Measurements from ENCODE around the gene OLFML2A. TPM values are rescaled to one million over a fixed set of nuclear protein-coding genes. Genes with fewer than 3 reads are reported as not detected.

Gene OLFML2A
- total and polyA plus RNA-seq, 2 of the 4 experiments (the other 2 are of a cell fraction) = 2.0 to 5.9 TPM

DNA sequence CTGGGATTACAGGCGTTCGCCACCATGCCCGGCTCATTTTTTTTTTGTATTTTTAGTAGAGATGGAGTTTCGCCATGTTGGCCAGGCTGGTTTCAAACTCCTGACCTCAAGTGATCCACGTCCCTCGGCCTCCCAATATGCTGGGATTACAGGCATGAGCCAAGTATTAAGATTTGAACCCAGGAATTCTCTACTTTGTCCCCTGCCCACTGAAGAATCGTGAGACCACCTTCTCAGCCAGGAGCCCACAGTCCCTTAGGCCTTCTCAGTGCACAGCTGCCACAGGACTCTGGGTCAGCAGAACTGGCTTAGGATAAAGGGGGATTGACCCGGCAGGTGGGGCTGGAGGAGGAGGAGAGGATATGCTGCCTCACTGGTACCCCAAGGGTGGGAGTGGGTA, 13.4 kb downstream of the OLFML2A start:
- H4K8ac ChIP-seq (ENCODE audit: low read depth in 2 of 2, low read length in 2 of 2) = no peak overlapping the region
- H3K79me1 ChIP-seq (ENCODE audit: low read depth in 1 of 2, low read length in 2 of 2) = no peaks in the 10 kb centered on the region
- no peak overlapping the region for H4K91ac ChIP-seq (ENCODE audit: insufficient read depth, low read depth, low read length)
- DNase-seq (no peak), ATAC-seq (ENCODE audit: low read depth) (no peak)
- H3K18ac ChIP-seq (ENCODE audit: low read depth, low read length) = no peak overlapping the region
- H2BK15ac ChIP-seq (ENCODE audit: low read depth, low read length) = no peak overlapping the region
- H4K20me1 ChIP-seq (ENCODE audit: insufficient read depth, low read length) = no peaks in the 10 kb centered on the region
- no peak overlapping the region for H3K9ac ChIP-seq (ENCODE audit: low read depth, low read length)
- no peak overlapping the region for H2AFZ ChIP-seq (replicated peaks; ENCODE audit: low read length, poor library complexity)
- intact Hi-C loops (cut with micrococcal nuclease) = no loop called here
- no peak overlapping the region for H2AK5ac ChIP-seq (ENCODE audit: low read depth, low read length)
- BruUV-seq (replicated peaks) = no TSS peak
- no peaks in the 10 kb centered on the region for H3K27me3 ChIP-seq (ENCODE audit: control insufficient read depth, insufficient read depth, low read length)
- H2BK20ac ChIP-seq (ENCODE audit: low read depth, low read length) = no peak overlapping the region
- H2BK5ac ChIP-seq (ENCODE audit: low read depth, low read length, poor library complexity, severe bottlenecking) = no peak overlapping the region
- dilution Hi-C loops (cut with HindIII; ENCODE audit: low sequenced_read_pairs, unreplicated experiment) = no loop called here
- no peak overlapping the region for H3K4me3 ChIP-seq (ENCODE audit: insufficient read depth, low read depth, low read length)
- POLR2A ChIA-PET (ENCODE audit: unreplicated experiment) = no interaction called here
- H3K14ac ChIP-seq (replicated peaks; ENCODE audit: low read depth, low read length) = no peak overlapping the region
- no peak overlapping the region for H2BK120ac ChIP-seq (ENCODE audit: low read depth, low read length)
- in situ Hi-C loops (cut with MboI; ENCODE audit: low sequenced_read_pairs) = no loop called here
- TF ChIP-seq BHLHE40 (IDR thresholded peaks at IDR 0.05; ENCODE audit: low read depth, low read length) = no peak
- no peak overlapping the region for H2AK9ac ChIP-seq (replicated peaks; ENCODE audit: low read depth, low read length, poor library complexity)
- H3K23ac ChIP-seq (ENCODE audit: low read depth, low read length) = no peak overlapping the region
- H3K4me1 ChIP-seq (ENCODE audit: control insufficient read depth, insufficient read depth, low read length) = peaks cover 8% of the 10 kb centered on the region; the same call in 1 of the 2 replicates
- no peak overlapping the region for H3K27ac ChIP-seq (ENCODE audit: insufficient read depth, low read length)
- H3K9me3 ChIP-seq (ENCODE audit: control insufficient read depth, insufficient read depth, low read length) = no peaks in the 10 kb centered on the region
- no peak overlapping the region for H4K5ac ChIP-seq (ENCODE audit: low read depth, low read length)
- WGBS, 2 experiments (ENCODE audit: extremely low coverage in 2 of 2, insufficient read length in 1 of 2) = no CpG with 5 or more reads among the region's 8 CpGs
- H3K4me2 ChIP-seq (ENCODE audit: low read depth, low read length) = no peak overlapping the region
- H3K56ac ChIP-seq (ENCODE audit: extremely low read depth, insufficient read depth, low read length) = no peak overlapping the region
- no peak overlapping the region; the same call in 1 of the 2 replicates for H3K4ac ChIP-seq (ENCODE audit: low read depth, low read length)
- CTCF ChIA-PET = no interaction called here
- H3K9me1 ChIP-seq (ENCODE audit: insufficient read depth, low read length) = no peaks in the 10 kb centered on the region
- H3K36me3 ChIP-seq (ENCODE audit: control insufficient read depth, insufficient read depth, low read length) = peaks cover 15% of the 10 kb centered on the region; the same call in 1 of the 2 replicates
